Uterus (tissue), 4 donors: Measurements from ENCODE around the gene SHC2. TPM values are rescaled to one million over a fixed set of nuclear protein-coding genes. Genes with fewer than 3 reads are reported as not detected.

ENCODE experiments used
- DNase-seq, 2 donors: peaks; one replicate each; pipeline ENCODE4 v3.0.0-alpha.2; 2019 to 2020
- H3K27ac ChIP-seq, 2 donors: fragments of 200-600 bp; sonication (generic); 1 replicate in 1 of 2; 2 replicates in 1 of 2; pipeline ENCODE4 v1.5.1; 2016 to 2018
- H3K27me3 ChIP-seq, 2 donors: fragments of 200-600 bp; sonication (generic); one replicate each; pipeline ENCODE4 v1.5.1; 2018 to 2019; ENCODE audit warnings: control low read depth in 1 of 2
- H3K36me3 ChIP-seq, 2 donors: fragments of 200-600 bp; sonication (generic); one replicate each; pipeline ENCODE4 v1.5.1; 2019; ENCODE audit warnings: control low read depth in 1 of 2
- H3K4me1 ChIP-seq, 2 donors: fragments of 200-600 bp; sonication (generic); one replicate each; pipeline ENCODE4 v1.5.1; 2018 to 2019; ENCODE audit warnings: control low read depth in 1 of 2
- H3K4me3 ChIP-seq, 2 donors: fragments of 200-600 bp; sonication (generic); 1 replicate in 1 of 2; 2 replicates in 1 of 2; pipeline ENCODE4 v1.5.1; 2018 to 2019; ENCODE audit warnings: mild to moderate bottlenecking in 1 of 2
- H3K9me3 ChIP-seq, 2 donors: fragments of 200-600 bp; sonication (generic); one replicate each; pipeline ENCODE4 v1.5.1; 2019; ENCODE audit warnings: control low read depth in 1 of 2
- CTCF ChIP-seq, 4 experiments: fragments of 200-600 bp in 2 of 4; fragments of 450-650 bp in 2 of 4; sonication (generic) in 2 of 4; IDR thresholded peaks; one replicate each; pipeline ENCODE4 v1.5.1; 2016 to 2019; ENCODE audit warnings: antibody characterized with exemption in 4 of 4, mild to moderate bottlenecking in 2 of 4, moderate library complexity in 1 of 4
- POLR2A ChIP-seq, 2 donors: fragments of 450-650 bp; IDR thresholded peaks; one replicate each; pipeline ENCODE4 v1.6.1; 2016; ENCODE audit warnings: antibody characterized with exemption in 2 of 2, mild to moderate bottlenecking in 1 of 2, moderate library complexity in 1 of 2
- intact Hi-C: fragments of 100-400 bp; cut with DNase I; formaldehyde crosslinking; loops from one replicate; pipeline ENCODE4 v1.15.1; 2023; ENCODE audit warnings: low total_unique reads
- total RNA-seq, 4 donors: library from RNA; depleted of rRNA in 3 of 4; stranded (reverse); fragments of >200 nt in 3 of 4; gene quantifications; one replicate each; pipeline versions ENCODE4 v1.1.0 to v1.2.4, GENCODE V29; 2014 to 2023
- donor health status: DM: yes; HTN: yes; CAD: no.

Gene SHC2
- total RNA-seq, 4 donors from 2014 or later: 2.9 to 43.6 (median 8.4) TPM

- TF ChIP-seq POLR2A (IDR thresholded peaks at IDR 0.05) (no peak), CTCF (IDR thresholded peaks at IDR 0.05) (no peak)
- DNase-seq: no peak
- Histone ChIP-seq H3K27me3 (no peaks in the 10 kb centered on the region), H3K9me3 (no peaks in the 10 kb centered on the region), H3K4me3 (no peak overlapping the region), H3K36me3 (no peaks in the 10 kb centered on the region), H3K27ac (no peak overlapping the region), H3K4me1 (no peaks in the 10 kb centered on the region)
- intact Hi-C loops: no loop called here
These were observed 22.3 kb downstream of the SHC2 start for GRCh38 chr19:438416-438958.

GRCh38 chr19:437041-437440 lies 23.8 kb downstream of the SHC2 start:
- TF ChIP-seq POLR2A (IDR thresholded peaks at IDR 0.05) (no peak), CTCF (IDR thresholded peaks at IDR 0.05) (no peak)
- Histone ChIP-seq H3K4me3 (no peak overlapping the region), H3K27me3 (no peaks in the 10 kb centered on the region), H3K27ac (no peak overlapping the region), H3K4me1 (no peaks in the 10 kb centered on the region), H3K36me3 (no peaks in the 10 kb centered on the region), H3K9me3 (no peaks in the 10 kb centered on the region)
- intact Hi-C loops: no loop called here
- DNase-seq: no peak

GRCh38 chr19:436413-436950 lies 24.4 kb downstream of the SHC2 start:
- Histone ChIP-seq H3K4me3 (no peak overlapping the region), H3K36me3 (no peaks in the 10 kb centered on the region), H3K27ac (no peak overlapping the region), H3K4me1 (no peaks in the 10 kb centered on the region), H3K27me3 (no peaks in the 10 kb centered on the region), H3K9me3 (no peaks in the 10 kb centered on the region)
- DNase-seq: no peak
- intact Hi-C loops: no loop called here
- no peak for TF ChIP-seq POLR2A (IDR thresholded peaks at IDR 0.05)
- TF ChIP-seq CTCF (IDR thresholded peaks at IDR 0.05): no peak

- intact Hi-C loops: no loop called here
- H3K27me3 ChIP-seq: no peaks in the 10 kb centered on the region
These were observed 25.0 kb downstream of the SHC2 start for GRCh38 chr19:435707-436412.

More at GRCh38 chr19:435707-436412, 25.0 kb downstream of the SHC2 start:
- no peak overlapping the region for H3K27ac ChIP-seq
- TF ChIP-seq CTCF (IDR thresholded peaks at IDR 0.05): no peak
- TF ChIP-seq POLR2A (IDR thresholded peaks at IDR 0.05): no peak
- DNase-seq: no peak
- no peaks in the 10 kb centered on the region for H3K36me3 ChIP-seq
- H3K4me3 ChIP-seq: no peak overlapping the region
- H3K9me3 ChIP-seq: no peaks in the 10 kb centered on the region
- H3K4me1 ChIP-seq: no peaks in the 10 kb centered on the region
